ENCODE results near the gene REPIN1. TPM values are rescaled to one million over a fixed set of nuclear protein-coding genes. Genes with fewer than 3 reads are reported as not detected.

Gene REPIN1
- total and polyA plus RNA-seq, 9 of the 15 experiments (the other 6 are each of a cell fraction or from before 2014, with no cell fraction given): 8.1 to 283 (median 94.3) TPM

GRCh38 chr7:150365194-150365593 lies 3.4 kb upstream of the REPIN1 start (continued):
- no peak for TF ChIP-seq NFYB (IDR thresholded peaks at IDR 0.05; ENCODE audit: extremely low read depth, insufficient read length)
- no peak for TF ChIP-seq SMC3 (conservative IDR thresholded peaks at IDR 0.05; ENCODE audit: insufficient read depth, low read depth, low read length)
- no peak for TF ChIP-seq PRDM10 (IDR thresholded peaks at IDR 0.05; ENCODE audit: partially characterized antibody)

GRCh38 chr7:150365673-150366398 lies 2.8 kb upstream of the REPIN1 start:
- in situ Hi-C loops (cut with MboI): no loop called here
- H3K4me1 ChIP-seq (replicated peaks in 1 of 2; ENCODE audit: control insufficient read depth in 2 of 2, insufficient read depth in 2 of 2, low read length in 2 of 2): peaks cover 31 to 41% of the 10 kb centered on the region in 2 experiments
- no peaks in the 10 kb centered on the region; the same call in 1 of the 2 replicates for H4K20me1 ChIP-seq (replicated peaks; ENCODE audit: control insufficient read depth, insufficient read depth, low read length)
- H3K9me3 ChIP-seq (replicated peaks; ENCODE audit: control insufficient read depth, insufficient read depth, low read depth, low read length): no peaks in the 10 kb centered on the region
- H2AFZ ChIP-seq (ENCODE audit: low read depth, low read length): 0 out of 2 replicates have a peak overlapping the region, but pooled peaks have one; percentile 12
- FAIRE-seq: no peak
- POLR2A ChIA-PET: interaction anchor here (0.6 to 1.5 kb wide), 11 partner anchors 8 to 1238 kb away, joined by 3 to 7 read pairs (median 3); no protein-coding TSS in a partner anchor
- no peak overlapping the region for H3K4me3 ChIP-seq
- CTCF ChIA-PET (ENCODE audit: low intra/inter-chr PET ratio): interaction anchor here (0.6 kb wide), 1 partner anchor 1152 kb away, joined by 3 read pairs; no protein-coding TSS in a partner anchor
- no peak for ATAC-seq
- no peaks in the 10 kb centered on the region for H3K27me3 ChIP-seq (ENCODE audit: control insufficient read depth in 2 of 2, insufficient read depth in 2 of 2, low read length in 2 of 2)
- 64% methylated on average over 5 of the region's 5 CpGs for WGBS (ENCODE audit: insufficient coverage, low coverage, missing lambda C conversion rate)
- no peak for DNase-seq (ENCODE audit: extremely low read depth in 1 of 4, low spot score in 3 of 4)
- no peak overlapping the region for H3K4me2 ChIP-seq (ENCODE audit: insufficient read depth, low read length)
- intact Hi-C loops (cut with micrococcal nuclease): no loop called here
- H3K79me2 ChIP-seq (ENCODE audit: control insufficient read depth, insufficient read depth, low read length): peaks cover 30% of the 10 kb centered on the region
- H3K27ac ChIP-seq (ENCODE audit: extremely low read depth, low read depth, low read length): peak overlapping the region; percentile 31; the same call in 1 of the 3 replicates
- no peak overlapping the region for H3K9ac ChIP-seq (ENCODE audit: insufficient read depth in 1 of 2, low read depth in 2 of 2, low read length in 2 of 2)
- no TSS peak for BruUV-seq (replicated peaks)
- peaks cover 19% of the 10 kb centered on the region for H3K36me3 ChIP-seq (ENCODE audit: control insufficient read depth, insufficient read depth, low read length)
- H3K9me1 ChIP-seq (ENCODE audit: control insufficient read depth, insufficient read depth, low read length): no peaks in the 10 kb centered on the region
- TF ChIP-seq ZNF57 (CRISPR knock-in tag; IDR thresholded peaks at IDR 0.05) (no peak), UBTF (IDR thresholded peaks at IDR 0.05; ENCODE audit: borderline replicate concordance in 1 of 2, low read depth in 2 of 2, low read length in 2 of 2) (no peak)

Measured in K562 (cell line).